Measurements from ENCODE around the gene USP47. TPM values are rescaled to one million over a fixed set of nuclear protein-coding genes. Genes with fewer than 3 reads are reported as not detected.

The USP47 gene
- total and polyA plus RNA-seq, 2 of the 13 experiments (the other 11 are each of a cell fraction or from before 2014, with no cell fraction given), result 12.2 to 52.7 TPM

- TF ChIP-seq ESRRA (CRISPR knock-in tag; IDR thresholded peaks at IDR 0.05; ENCODE audit: low read depth) (no peak), PATZ1 (CRISPR knock-in tag; IDR thresholded peaks at IDR 0.05) (no peak), ZNF883 (CRISPR knock-in tag; IDR thresholded peaks at IDR 0.05; ENCODE audit: not compliant biosample characterization) (no peak), ZNF816 (CRISPR knock-in tag; IDR thresholded peaks at IDR 0.05; ENCODE audit: borderline replicate concordance) (no peak)
These were observed 135.6 kb downstream of the USP47 start (continued) for GRCh38 chr11:11977206-11977938.

DNA sequence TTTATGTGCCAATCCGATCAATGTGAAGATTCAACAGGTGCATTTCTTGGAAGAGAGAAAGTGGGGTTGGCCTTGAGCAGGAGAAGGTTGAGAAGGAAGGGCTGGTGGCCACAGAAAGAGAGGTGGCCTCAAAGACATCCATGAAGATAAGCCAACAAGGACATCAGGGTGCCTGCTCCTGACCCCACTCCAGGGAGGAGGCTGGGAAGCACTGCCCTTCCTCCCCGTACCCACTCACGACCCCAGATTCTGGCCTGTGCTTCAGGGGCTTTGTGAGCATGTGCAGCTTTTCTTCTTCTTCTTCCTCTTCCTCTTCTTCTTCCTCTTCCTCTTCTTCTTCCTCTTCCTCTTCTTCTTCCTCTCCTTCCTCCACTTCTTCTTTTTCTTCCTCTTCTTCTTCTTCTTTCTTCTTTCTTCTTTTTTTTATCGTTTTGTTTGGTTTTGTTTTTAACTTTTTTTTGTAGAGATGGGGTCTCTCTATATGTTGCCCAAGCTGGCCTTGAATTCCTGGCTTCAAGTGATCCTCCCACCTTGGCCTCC lies 136.4 kb downstream of the USP47 start:
- WGBS (ENCODE audit: low lambda C conversion rate), result 32% methylated on average over 4 of the region's 4 CpGs
- H3K36me3 ChIP-seq (replicated peaks in 1 of 2; ENCODE audit: control insufficient read depth in 1 of 2, insufficient read depth in 2 of 2, low read length in 2 of 2), result no peaks in the 10 kb centered on the region
- H3K4me2 ChIP-seq (ENCODE audit: low read depth, low read length), result no peak overlapping the region
- H3K4me3 ChIP-seq (replicated peaks in 1 of 3; ENCODE audit: insufficient read depth in 1 of 3, low read depth in 2 of 3, low read length in 3 of 3), result no peak overlapping the region
- H3K27me3 ChIP-seq (ENCODE audit: control insufficient read depth in 1 of 2, insufficient read depth in 2 of 2, low read length in 2 of 2), result peaks cover 6 to 32% of the 10 kb centered on the region in 2 experiments; a peak in 3 of 5 replicates
- ATAC-seq (no peak), FAIRE-seq (no peak), DNase-seq (ENCODE audit: low spot score) (no peak)
- CTCF ChIA-PET (ENCODE audit: low intra/inter-chr PET ratio, low total read pairs), result no interaction called here
- H2AFZ ChIP-seq (ENCODE audit: low read length), result no peak overlapping the region
- intact Hi-C loops (cut with micrococcal nuclease; ENCODE audit: unreplicated experiment) (no loop called here), in situ Hi-C loops (cut with HindIII; ENCODE audit: extremely low pct_ligation_motif_present, low pct_unique_long_range_greater_than_20kb) (no loop called here)
- no peaks in the 10 kb centered on the region for H4K20me1 ChIP-seq (ENCODE audit: insufficient read depth, low read length)
- POLR2A ChIA-PET, result no interaction called here
- no peak overlapping the region for H3K27ac ChIP-seq (ENCODE audit: extremely low read length, insufficient read depth, low read length)
- no peaks in the 10 kb centered on the region for H3K79me2 ChIP-seq (ENCODE audit: insufficient read depth, low read length)
- no peaks in the 10 kb centered on the region for H3K9me3 ChIP-seq (ENCODE audit: low read length)
- no TSS peak for BruUV-seq (replicated peaks)
- H3K4me1 ChIP-seq (ENCODE audit: insufficient read depth, low read length), result peaks cover 9% of the 10 kb centered on the region; the same call in 1 of the 2 replicates
- H3K9ac ChIP-seq (ENCODE audit: insufficient read depth, low read depth, low read length), result no peak overlapping the region
- TF ChIP-seq TERF1 (CRISPR knock-in tag; IDR thresholded peaks at IDR 0.05) (no peak), ZNF720 (CRISPR knock-in tag; IDR thresholded peaks at IDR 0.05) (no peak), ZNF577 (CRISPR knock-in tag; IDR thresholded peaks at IDR 0.05; ENCODE audit: borderline replicate concordance, low read depth) (no peak), PAX8 (CRISPR knock-in tag; IDR thresholded peaks at IDR 0.05; ENCODE audit: borderline replicate concordance) (no peak), SIX1 (CRISPR knock-in tag; IDR thresholded peaks at IDR 0.05; ENCODE audit: borderline replicate concordance) (no peak), ZBTB38 (CRISPR knock-in tag; IDR thresholded peaks at IDR 0.05) (no peak), ZBTB34 (CRISPR knock-in tag; IDR thresholded peaks at IDR 0.05) (no peak), ZNF256 (CRISPR knock-in tag; conservative IDR thresholded peaks at IDR 0.05) (no peak), TFDP1 (CRISPR knock-in tag; IDR thresholded peaks at IDR 0.05; ENCODE audit: borderline replicate concordance) (no peak)
- TF ChIP-seq, protein P1, sequence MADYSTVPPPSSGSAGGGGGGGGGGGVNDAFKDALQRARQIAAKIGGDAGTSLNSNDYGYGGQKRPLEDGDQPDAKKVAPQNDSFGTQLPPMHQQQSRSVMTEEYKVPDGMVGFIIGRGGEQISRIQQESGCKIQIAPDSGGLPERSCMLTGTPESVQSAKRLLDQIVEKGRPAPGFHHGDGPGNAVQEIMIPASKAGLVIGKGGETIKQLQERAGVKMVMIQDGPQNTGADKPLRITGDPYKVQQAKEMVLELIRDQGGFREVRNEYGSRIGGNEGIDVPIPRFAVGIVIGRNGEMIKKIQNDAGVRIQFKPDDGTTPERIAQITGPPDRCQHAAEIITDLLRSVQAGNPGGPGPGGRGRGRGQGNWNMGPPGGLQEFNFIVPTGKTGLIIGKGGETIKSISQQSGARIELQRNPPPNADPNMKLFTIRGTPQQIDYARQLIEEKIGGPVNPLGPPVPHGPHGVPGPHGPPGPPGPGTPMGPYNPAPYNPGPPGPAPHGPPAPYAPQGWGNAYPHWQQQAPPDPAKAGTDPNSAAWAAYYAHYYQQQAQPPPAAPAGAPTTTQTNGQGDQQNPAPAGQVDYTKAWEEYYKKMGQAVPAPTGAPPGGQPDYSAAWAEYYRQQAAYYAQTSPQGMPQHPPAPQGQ (CRISPR knock-in tag; IDR thresholded peaks at IDR 0.05; ENCODE audit: borderline replicate concordance), result no peak
